Neuronal stem cell (in vitro differentiated cells): ENCODE measurements around the gene NFATC2IP.
A peak's percentile ranks its signal among the peaks of the same experiment; 100 is the strongest.

Experiments used
- DNase-seq: peaks from one replicate; pipeline ENCODE4 v3.0.0-alpha.2; 2013; ENCODE audit warnings: low spot score
- H2AFZ ChIP-seq: one replicate; pipeline ENCODE4 v1.6.1; 2013; ENCODE audit warnings: mild to moderate bottlenecking, low read length, inconsistent platforms
- H2AK5ac ChIP-seq: 2 replicates; pipeline ENCODE4 v1.6.1; 2013; ENCODE audit warnings: low read depth, mild to moderate bottlenecking, inconsistent platforms, low read length, moderate library complexity, mixed read lengths
- H2BK120ac ChIP-seq: 2 replicates; pipeline ENCODE4 v1.6.1; 2013; ENCODE audit warnings: low read depth, mild to moderate bottlenecking, inconsistent platforms, low read length, moderate library complexity, mixed read lengths
- H2BK12ac ChIP-seq: one replicate; pipeline ENCODE4 v1.6.1; 2013; ENCODE audit warnings: low read length, inconsistent platforms
- H2BK15ac ChIP-seq: 2 replicates; pipeline ENCODE4 v1.6.1; 2013; ENCODE audit warnings: mild to moderate bottlenecking, low read length, inconsistent platforms, mixed read lengths
- H2BK5ac ChIP-seq: one replicate; pipeline ENCODE4 v1.6.1; 2013; ENCODE audit warnings: inconsistent platforms, mild to moderate bottlenecking, low read length, moderate library complexity
- H3K14ac ChIP-seq: one replicate; pipeline ENCODE4 v1.6.1; 2013; ENCODE audit warnings: low read length, inconsistent platforms
- H3K18ac ChIP-seq: 2 replicates; pipeline ENCODE4 v1.6.1; 2013; ENCODE audit warnings: low read length, inconsistent platforms
- H3K23ac ChIP-seq: 2 replicates; pipeline ENCODE4 v1.6.1; 2013; ENCODE audit warnings: low read depth, mild to moderate bottlenecking, mixed read lengths, low read length, inconsistent platforms; ENCODE audit not compliant: poor library complexity
- H3K27ac ChIP-seq: replicated peaks from 3 replicates; pipeline ENCODE4 v1.5.1; 2013; ENCODE audit warnings: low read length, inconsistent platforms
- H3K27me3 ChIP-seq, 3 experiments: 2 replicates each; pipeline ENCODE4 v1.6.1; 2013; ENCODE audit warnings: low read length in 3 of 3, mild to moderate bottlenecking in 2 of 3, inconsistent platforms in 1 of 3, low read depth in 1 of 3, mixed read lengths in 1 of 3, moderate library complexity in 1 of 3; ENCODE audit not compliant: control insufficient read depth in 3 of 3, insufficient read depth in 3 of 3
- H3K36me3 ChIP-seq, 2 donors: replicated peaks in 1 of 2; 2 replicates each; pipeline ENCODE4 v1.6.1; 2013; ENCODE audit warnings: low read length in 2 of 2; ENCODE audit not compliant: control insufficient read depth in 2 of 2, insufficient read depth in 2 of 2
- H3K4ac ChIP-seq: 2 replicates; pipeline ENCODE4 v1.6.1; 2013; ENCODE audit warnings: inconsistent platforms, mild to moderate bottlenecking, low read length, moderate library complexity
- H3K4me1 ChIP-seq, 2 donors: 1 replicate in 1 of 2; 2 replicates in 1 of 2; pipeline ENCODE4 v1.6.1; 2013; ENCODE audit warnings: low read length in 2 of 2, low read depth in 1 of 2; ENCODE audit not compliant: control insufficient read depth in 2 of 2, insufficient read depth in 1 of 2
- H3K4me2 ChIP-seq: one replicate; pipeline ENCODE4 v1.6.1; 2013; ENCODE audit warnings: mild to moderate bottlenecking, low read length, inconsistent platforms; ENCODE audit not compliant: insufficient read depth, poor library complexity, severe bottlenecking
- H3K4me3 ChIP-seq, 2 donors: 2 replicates each; pipeline ENCODE4 v1.5.1; 2013; ENCODE audit warnings: low read length in 2 of 2, mild to moderate bottlenecking in 2 of 2, inconsistent platforms in 1 of 2, moderate library complexity in 1 of 2
- H3K79me1 ChIP-seq: one replicate; pipeline ENCODE4 v1.6.1; 2013; ENCODE audit warnings: low read depth, mild to moderate bottlenecking, inconsistent platforms, low read length, moderate library complexity
- H3K9ac ChIP-seq: one replicate; pipeline ENCODE4 v1.6.1; 2013; ENCODE audit warnings: mild to moderate bottlenecking, low read depth, low read length, inconsistent platforms; ENCODE audit not compliant: poor library complexity
- H3K9me3 ChIP-seq, 2 donors: replicated peaks in 1 of 2; 2 replicates each; pipeline versions ENCODE3 to v1.6.1; 2013; ENCODE audit warnings: low read length in 2 of 2, mild to moderate bottlenecking in 2 of 2, inconsistent platforms in 1 of 2, low read depth in 1 of 2, mixed read lengths in 1 of 2, moderate library complexity in 1 of 2; ENCODE audit not compliant: control insufficient read depth in 2 of 2, insufficient read depth in 1 of 2
- H4K8ac ChIP-seq: one replicate; pipeline ENCODE4 v1.6.1; 2013; ENCODE audit warnings: low read depth, mild to moderate bottlenecking, inconsistent platforms, low read length, moderate library complexity
- H4K91ac ChIP-seq: one replicate; pipeline ENCODE4 v1.6.1; 2013; ENCODE audit warnings: low read length, low read depth, mild to moderate bottlenecking, inconsistent platforms; ENCODE audit not compliant: poor library complexity
- WGBS, 2 donors: extraction: QIAGEN DNeasy Blood & Tissue Kit; methylation state at CpG; one replicate each; pipeline ENCODE4 v1.1.7; 2013; ENCODE audit warnings: missing lambda C conversion rate in 2 of 2, mixed read lengths in 1 of 2; ENCODE audit not compliant: insufficient read length in 2 of 2, insufficient replicate concordance in 1 of 2; ENCODE audit errors: extremely low coverage in 2 of 2; 5-methylcytosine and 5-hydroxymethylcytosine counted together

Gene NFATC2IP

GRCh38 chr16:28992496-28992895 lies 41.8 kb downstream of the NFATC2IP start:
- no peak for DNase-seq
- Histone ChIP-seq H3K9ac (no peak overlapping the region), H3K14ac (no peak overlapping the region), H3K79me1 (peaks cover 5% of the 10 kb centered on the region), H3K36me3 (no peaks in the 10 kb centered on the region), H2AFZ (no peak overlapping the region), H3K4ac (no peak overlapping the region), H3K27me3 (no peaks in the 10 kb centered on the region), H4K91ac (no peak overlapping the region), H2AK5ac (no peak overlapping the region), H3K4me2 (no peak overlapping the region), H3K18ac (no peak overlapping the region), H3K9me3 (no peaks in the 10 kb centered on the region), H3K27ac (no peak overlapping the region), H2BK12ac (no peak overlapping the region), H2BK120ac (no peak overlapping the region), H2BK15ac (no peak overlapping the region), H3K23ac (no peak overlapping the region), H2BK5ac (no peak overlapping the region), H4K8ac (no peak overlapping the region), H3K4me3 (no peak overlapping the region), H3K4me1 (no peaks in the 10 kb centered on the region)
- no CpG with 5 or more reads among the region's 10 CpGs for WGBS, 2 donors

- H3K9ac ChIP-seq = no peak overlapping the region
Measured at GRCh38 chr16:28998837-28999236, 48.1 kb downstream of the NFATC2IP start.

DNA sequence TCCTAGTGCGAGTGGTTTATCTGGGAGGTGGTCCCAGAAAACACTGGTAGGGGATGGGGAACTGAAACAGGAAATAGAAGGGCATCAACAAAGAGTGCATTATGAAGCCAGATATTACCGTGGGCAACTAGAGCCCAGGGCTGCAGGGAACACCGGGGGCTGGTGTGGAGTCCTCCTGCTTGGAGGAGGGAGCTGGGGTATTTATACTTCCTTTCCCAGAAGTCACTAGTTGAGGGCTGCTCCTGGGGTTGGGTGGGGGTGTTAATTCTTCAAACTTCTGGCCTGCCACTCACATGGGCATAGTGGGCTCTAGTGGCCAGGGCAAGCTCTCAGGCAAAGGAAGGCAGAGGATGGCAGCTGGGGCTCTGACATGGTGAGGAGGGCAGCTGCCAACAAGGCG lies 48.8 kb downstream of the NFATC2IP start:
- H2AK5ac ChIP-seq = no peak overlapping the region
- no peak overlapping the region for H4K8ac ChIP-seq
- no peak for DNase-seq
- H2AFZ ChIP-seq = no peak overlapping the region
- no peaks in the 10 kb centered on the region for H3K79me1 ChIP-seq
- H3K14ac ChIP-seq = no peak overlapping the region
- no peak overlapping the region for H2BK15ac ChIP-seq
- no peaks in the 10 kb centered on the region for H3K36me3 ChIP-seq
- H3K9ac ChIP-seq = no peak overlapping the region
- no peak overlapping the region for H3K23ac ChIP-seq
- no peak overlapping the region for H2BK12ac ChIP-seq
- H3K27ac ChIP-seq = no peak overlapping the region
- H3K27me3 ChIP-seq = peaks cover 0 to 10% (median 0%) of the 10 kb centered on the region in 3 experiments
- H3K4me1 ChIP-seq = no peaks in the 10 kb centered on the region
- no CpG with 5 or more reads among the region's 4 CpGs for WGBS, 2 donors
- H3K4ac ChIP-seq = no peak overlapping the region
- H3K9me3 ChIP-seq = no peaks in the 10 kb centered on the region
- H3K4me2 ChIP-seq = no peak overlapping the region
- no peak overlapping the region for H2BK5ac ChIP-seq
- no peak overlapping the region for H3K18ac ChIP-seq
- H3K4me3 ChIP-seq = no peak overlapping the region
- no peak overlapping the region for H2BK120ac ChIP-seq
- H4K91ac ChIP-seq = no peak overlapping the region

More at GRCh38 chr16:28998837-28999236, 48.1 kb downstream of the NFATC2IP start:
- Histone ChIP-seq H2AK5ac (no peak overlapping the region), H3K4me2 (no peak overlapping the region), H3K4me1 (no peaks in the 10 kb centered on the region), H2BK15ac (no peak overlapping the region), H3K79me1 (no peaks in the 10 kb centered on the region), H3K27me3 (peaks cover 0 to 8% (median 0%) of the 10 kb centered on the region in 3 experiments), H3K14ac (peak overlapping the region; percentile 6), H3K23ac (no peak overlapping the region), H4K91ac (no peak overlapping the region), H2AFZ (peak overlapping the region; percentile 54), H3K9me3 (no peaks in the 10 kb centered on the region), H2BK12ac (no peak overlapping the region), H2BK5ac (no peak overlapping the region), H3K4ac (no peak overlapping the region), H3K36me3 (no peaks in the 10 kb centered on the region), H2BK120ac (no peak overlapping the region), H3K4me3 (no peak overlapping the region), H3K27ac (no peak overlapping the region), H3K18ac (no peak overlapping the region), H4K8ac (no peak overlapping the region)
- WGBS, 2 donors = no CpG with 5 or more reads among the region's 3 CpGs
- DNase-seq = no peak

- Histone ChIP-seq H3K9ac (no peak overlapping the region), H2BK15ac (no peak overlapping the region), H3K18ac (no peak overlapping the region), H3K14ac (no peak overlapping the region), H3K79me1 (no peaks in the 10 kb centered on the region), H3K9me3 (no peaks in the 10 kb centered on the region), H4K8ac (no peak overlapping the region), H3K4ac (no peak overlapping the region), H3K27me3 (peaks cover 0 to 12% (median 0%) of the 10 kb centered on the region in 3 experiments), H2AFZ (no peak overlapping the region), H2BK5ac (no peak overlapping the region), H3K27ac (no peak overlapping the region), H2AK5ac (no peak overlapping the region), H3K4me1 (no peaks in the 10 kb centered on the region), H3K4me3 (no peak overlapping the region), H3K36me3 (no peaks in the 10 kb centered on the region), H3K23ac (no peak overlapping the region), H4K91ac (no peak overlapping the region), H2BK120ac (no peak overlapping the region), H2BK12ac (no peak overlapping the region), H3K4me2 (no peak overlapping the region)
- DNase-seq = no peak
- WGBS, 2 donors = no CpG with 5 or more reads among the region's 2 CpGs
Measured at GRCh38 chr16:29000019-29000418, 49.3 kb downstream of the NFATC2IP start.
